Measurements from ENCODE around the gene PROX1.

Gene PROX1

GRCh38 chr1:214003233-214003632, 15.5 kb downstream of the PROX1 start:
- ATAC-seq = no peak
- Mint-ChIP-seq H3K27ac (no peak overlapping the region), H3K36me3 (no peaks in the 10 kb centered on the region), H3K4me1 (no peaks in the 10 kb centered on the region), H3K9me3 (peaks cover 3% of the 10 kb centered on the region), H3K4me3 (no peak overlapping the region)
- DNase-seq (ENCODE audit: low spot score in 2 of 2) = no peak

- ATAC-seq (no peak), DNase-seq (ENCODE audit: low spot score in 2 of 2) (no peak)
- no peaks in the 10 kb centered on the region for H3K36me3 Mint-ChIP-seq
- no peak overlapping the region for H3K27ac Mint-ChIP-seq
- H3K4me3 Mint-ChIP-seq = no peak overlapping the region
- H3K4me1 Mint-ChIP-seq = no peaks in the 10 kb centered on the region
- H3K9me3 Mint-ChIP-seq = peaks cover 3% of the 10 kb centered on the region
Measured at GRCh38 chr1:214004014-214004413, 16.2 kb downstream of the PROX1 start.

GRCh38 chr1:214004795-214005194, 17.0 kb downstream of the PROX1 start:
- H3K4me3 Mint-ChIP-seq = no peak overlapping the region
- H3K9me3 Mint-ChIP-seq = peaks cover 3% of the 10 kb centered on the region
- ATAC-seq (no peak), DNase-seq (ENCODE audit: low spot score in 2 of 2) (no peak)
- H3K4me1 Mint-ChIP-seq = no peaks in the 10 kb centered on the region
- no peak overlapping the region for H3K27ac Mint-ChIP-seq
- H3K36me3 Mint-ChIP-seq = no peaks in the 10 kb centered on the region

- no peaks in the 10 kb centered on the region for H3K36me3 Mint-ChIP-seq
Measured at GRCh38 chr1:214005708-214006107, 17.9 kb downstream of the PROX1 start.

DNA sequence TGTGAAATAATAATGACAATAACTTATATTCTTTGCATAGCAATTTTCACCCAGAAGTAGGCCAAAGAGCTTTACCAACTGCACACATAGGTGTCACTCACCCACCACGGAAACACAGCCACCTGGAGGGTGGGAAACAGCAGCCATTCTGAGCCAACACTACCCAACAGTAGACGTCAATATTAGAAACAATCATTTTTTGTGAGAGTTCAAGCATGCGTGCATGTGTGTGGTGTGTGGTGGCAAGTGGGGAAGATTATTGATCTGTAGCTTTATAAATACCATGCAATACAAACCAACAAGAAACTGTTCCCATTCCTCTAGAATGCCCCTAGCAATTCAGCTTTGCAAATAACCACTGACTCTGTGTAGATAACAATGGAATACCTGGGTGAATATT, 19.1 kb downstream of the PROX1 start:
- Mint-ChIP-seq H3K36me3 (no peaks in the 10 kb centered on the region), H3K27ac (no peak overlapping the region), H3K9me3 (peaks cover 3% of the 10 kb centered on the region), H3K4me3 (no peak overlapping the region), H3K4me1 (no peaks in the 10 kb centered on the region)
- ATAC-seq (no peak), DNase-seq (ENCODE audit: low spot score in 2 of 2) (no peak)

More at GRCh38 chr1:214005708-214006107, 17.9 kb downstream of the PROX1 start:
- peaks cover 3% of the 10 kb centered on the region for H3K9me3 Mint-ChIP-seq
- H3K4me1 Mint-ChIP-seq = no peaks in the 10 kb centered on the region
- DNase-seq (ENCODE audit: low spot score in 2 of 2) (no peak), ATAC-seq (no peak)
- H3K27ac Mint-ChIP-seq = no peak overlapping the region
- H3K4me3 Mint-ChIP-seq = no peak overlapping the region

DNA sequence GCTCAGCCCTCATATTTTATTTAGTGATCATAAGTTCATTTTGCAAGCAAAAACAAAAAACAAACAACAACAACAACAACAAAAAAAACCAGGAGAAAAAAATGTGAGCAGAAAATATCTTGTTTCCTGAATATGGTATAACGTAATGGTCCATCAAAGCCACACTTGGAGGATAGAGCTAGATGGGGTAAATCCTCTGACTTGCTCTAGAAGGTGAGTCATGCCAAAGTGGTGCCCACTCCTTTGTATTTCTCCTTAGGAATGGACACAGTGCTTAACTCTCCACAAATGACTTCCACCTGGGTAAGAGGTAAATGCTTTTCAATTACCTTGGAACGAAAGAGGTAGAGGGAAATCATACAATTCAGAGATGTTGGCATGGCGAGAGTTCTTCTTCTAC, 20.6 kb downstream of the PROX1 start:
- Mint-ChIP-seq H3K9me3 (peaks cover 3% of the 10 kb centered on the region), H3K27ac (no peak overlapping the region), H3K4me1 (no peaks in the 10 kb centered on the region), H3K4me3 (no peak overlapping the region), H3K36me3 (no peaks in the 10 kb centered on the region)
- DNase-seq (ENCODE audit: low spot score in 2 of 2) (no peak), ATAC-seq (no peak)

DNA sequence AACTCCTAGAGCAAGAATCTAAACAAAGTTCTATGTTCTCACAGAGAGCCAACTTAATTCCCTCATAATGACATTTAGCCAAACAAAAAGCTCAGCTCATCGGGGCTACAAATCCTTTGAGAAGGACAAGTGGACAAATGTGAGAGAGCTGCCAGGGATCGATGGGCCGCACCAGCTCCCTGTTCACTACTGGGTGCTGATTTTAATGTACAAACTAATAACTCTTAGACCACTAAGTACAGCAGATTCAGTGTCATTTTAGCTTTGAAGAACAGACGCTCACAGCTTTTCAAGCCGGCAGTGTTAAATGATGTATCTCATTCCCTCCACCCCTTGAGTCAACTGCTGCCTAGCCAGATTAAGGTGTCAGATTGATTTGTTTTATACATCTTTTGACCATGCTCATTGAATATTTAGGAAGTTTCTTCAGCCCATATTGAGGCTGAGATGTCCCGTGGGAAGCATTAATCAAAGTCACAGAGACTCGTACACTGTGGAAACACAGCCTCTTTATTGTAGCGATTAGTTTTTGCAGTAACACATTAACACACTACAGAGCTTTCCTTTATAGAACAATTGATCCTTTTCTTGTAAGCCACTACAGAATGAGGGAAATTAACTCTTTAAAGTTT, 21.1 kb downstream of the PROX1 start:
- Mint-ChIP-seq H3K4me1 (no peaks in the 10 kb centered on the region), H3K9me3 (peaks cover 3% of the 10 kb centered on the region), H3K27ac (no peak overlapping the region), H3K36me3 (no peaks in the 10 kb centered on the region), H3K4me3 (no peak overlapping the region)
- DNase-seq (ENCODE audit: low spot score in 2 of 2) = no peak
- no peak for ATAC-seq

- no peaks in the 10 kb centered on the region for H3K4me1 Mint-ChIP-seq
- DNase-seq (ENCODE audit: low spot score in 2 of 2) (no peak), ATAC-seq (no peak)
- peaks cover 3% of the 10 kb centered on the region for H3K9me3 Mint-ChIP-seq
- no peak overlapping the region for H3K4me3 Mint-ChIP-seq
- H3K27ac Mint-ChIP-seq = no peak overlapping the region
- no peaks in the 10 kb centered on the region for H3K36me3 Mint-ChIP-seq
Measured at GRCh38 chr1:214009423-214010196, 21.8 kb downstream of the PROX1 start.

DNA sequence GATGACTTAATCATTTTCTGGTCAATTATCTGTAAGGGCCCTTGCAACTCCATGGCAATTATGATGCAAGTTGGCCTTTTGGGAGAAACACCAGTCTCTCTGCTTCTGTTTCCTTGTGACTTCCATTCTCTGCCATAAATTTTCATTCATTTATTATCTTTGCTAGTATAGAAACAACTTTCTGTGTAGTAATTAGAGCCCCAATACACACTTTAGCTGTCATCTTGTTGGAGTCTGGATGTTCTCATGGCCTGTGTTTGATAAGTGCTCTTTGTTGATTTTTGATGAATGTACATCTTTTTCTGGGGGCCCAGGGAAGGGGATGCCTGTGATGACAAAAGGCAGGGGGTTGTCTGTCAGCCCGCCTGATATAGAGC, 22.4 kb downstream of the PROX1 start:
- DNase-seq (ENCODE audit: low spot score in 2 of 2) = no peak
- Mint-ChIP-seq H3K27ac (no peak overlapping the region), H3K4me1 (no peaks in the 10 kb centered on the region), H3K4me3 (no peak overlapping the region), H3K9me3 (peaks cover 5% of the 10 kb centered on the region), H3K36me3 (no peaks in the 10 kb centered on the region)
- ATAC-seq = no peak

- Mint-ChIP-seq H3K27ac (no peak overlapping the region), H3K36me3 (no peaks in the 10 kb centered on the region), H3K9me3 (peaks cover 5% of the 10 kb centered on the region), H3K4me1 (no peaks in the 10 kb centered on the region), H3K4me3 (no peak overlapping the region)
- no peak for ATAC-seq
- DNase-seq (ENCODE audit: low spot score in 2 of 2) = no peak
Measured at GRCh38 chr1:214010717-214011116, 22.9 kb downstream of the PROX1 start.

GRCh38 chr1:214012418-214012817, 24.6 kb downstream of the PROX1 start:
- Mint-ChIP-seq H3K9me3 (peaks cover 2% of the 10 kb centered on the region), H3K4me3 (no peak overlapping the region), H3K36me3 (no peaks in the 10 kb centered on the region), H3K27ac (no peak overlapping the region), H3K4me1 (no peaks in the 10 kb centered on the region)
- ATAC-seq = no peak
- DNase-seq (ENCODE audit: low spot score in 2 of 2) = no peak

DNA sequence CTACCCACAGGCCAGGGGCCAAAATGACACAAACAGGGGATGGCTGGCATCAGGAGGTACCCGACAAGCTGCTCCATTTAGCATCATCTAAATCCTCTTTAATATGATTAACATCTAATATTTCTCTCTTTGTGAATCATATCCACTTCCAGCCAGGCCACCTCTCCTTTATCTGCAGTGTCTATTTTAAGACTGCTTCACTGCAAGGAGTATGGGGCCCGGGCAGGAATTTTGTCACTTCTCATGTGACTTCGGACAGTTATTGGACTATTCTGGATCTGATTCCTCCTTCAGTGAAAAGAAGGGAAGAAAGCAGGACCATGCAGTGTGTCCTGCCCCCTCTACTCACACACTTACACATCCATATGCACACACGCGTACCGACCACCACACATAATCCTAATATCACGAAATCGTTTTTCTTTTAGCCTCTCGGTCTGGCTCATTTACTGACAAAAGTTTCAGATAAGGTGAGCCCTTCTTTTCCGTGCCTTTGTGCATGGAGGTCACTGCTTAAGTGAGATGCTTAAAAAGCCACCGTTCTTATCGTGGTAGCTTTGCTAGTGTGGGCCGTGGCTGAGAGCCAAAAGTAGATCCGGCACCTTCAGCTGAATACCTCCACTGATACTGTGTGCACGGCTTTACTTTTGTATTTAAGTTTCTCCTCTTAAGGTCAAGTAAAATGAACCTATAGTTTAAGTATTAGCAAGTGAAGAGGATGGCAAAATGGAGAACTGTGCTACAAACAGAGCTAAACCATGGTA, 26.0 kb downstream of the PROX1 start:
- H3K4me3 Mint-ChIP-seq = no peak overlapping the region
- peaks cover 2% of the 10 kb centered on the region for H3K9me3 Mint-ChIP-seq
- H3K27ac Mint-ChIP-seq = no peak overlapping the region
- DNase-seq (ENCODE audit: low spot score in 2 of 2) = no peak
- ATAC-seq = no peak
- no peaks in the 10 kb centered on the region for H3K36me3 Mint-ChIP-seq
- no peaks in the 10 kb centered on the region for H3K4me1 Mint-ChIP-seq

GRCh38 chr1:214014730-214015129, 27.0 kb downstream of the PROX1 start:
- H3K36me3 Mint-ChIP-seq = no peaks in the 10 kb centered on the region
- DNase-seq (ENCODE audit: low spot score in 2 of 2) (no peak), ATAC-seq (no peak)
- H3K9me3 Mint-ChIP-seq = peaks cover 2% of the 10 kb centered on the region
- no peak overlapping the region for H3K4me3 Mint-ChIP-seq
- no peaks in the 10 kb centered on the region for H3K4me1 Mint-ChIP-seq
- no peak overlapping the region for H3K27ac Mint-ChIP-seq

- ATAC-seq (no peak), DNase-seq (ENCODE audit: low spot score in 2 of 2) (no peak)
- Mint-ChIP-seq H3K9me3 (peaks cover 2% of the 10 kb centered on the region), H3K4me1 (no peaks in the 10 kb centered on the region), H3K36me3 (no peaks in the 10 kb centered on the region), H3K27ac (no peak overlapping the region), H3K4me3 (no peak overlapping the region)
Measured at GRCh38 chr1:214017191-214017982, 29.6 kb downstream of the PROX1 start.
